GM10266 (cell line): Measurements from ENCODE around the gene NR5A2.

Experiments used
- DNase-seq: peaks from one replicate; pipeline ENCODE4 v3.0.0; 2012; ENCODE audit errors: extremely low spot score
- TF ChIP-seq, protein P1 (sequence below): IDR thresholded peaks from 2 replicates; pipeline ENCODE4 v1.5.1; 2012; ENCODE audit warnings: mild to moderate bottlenecking, low read depth; ENCODE audit not compliant: control insufficient read depth, insufficient read depth; ENCODE audit errors: missing control alignments

The NR5A2 gene

DNA sequence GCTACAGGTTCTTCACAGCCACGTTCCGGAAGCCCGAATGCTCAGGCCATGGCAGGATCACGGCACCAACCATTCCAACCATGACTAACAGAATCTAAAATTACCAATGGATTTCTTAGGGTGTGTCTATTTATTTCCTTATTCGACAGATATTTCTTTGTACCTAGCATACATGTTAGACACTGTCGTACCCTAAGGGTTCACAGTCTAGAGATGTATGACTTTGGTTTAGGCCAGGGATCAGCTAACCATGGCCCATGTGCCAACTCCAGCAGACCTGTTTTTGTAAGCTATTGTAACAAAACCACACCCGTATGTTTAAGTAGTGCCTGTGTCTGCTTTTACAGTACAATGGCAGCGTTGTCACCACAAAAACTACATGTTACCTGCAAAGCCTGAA is 167.0 kb downstream of the NR5A2 start:
- TF ChIP-seq, protein P1, sequence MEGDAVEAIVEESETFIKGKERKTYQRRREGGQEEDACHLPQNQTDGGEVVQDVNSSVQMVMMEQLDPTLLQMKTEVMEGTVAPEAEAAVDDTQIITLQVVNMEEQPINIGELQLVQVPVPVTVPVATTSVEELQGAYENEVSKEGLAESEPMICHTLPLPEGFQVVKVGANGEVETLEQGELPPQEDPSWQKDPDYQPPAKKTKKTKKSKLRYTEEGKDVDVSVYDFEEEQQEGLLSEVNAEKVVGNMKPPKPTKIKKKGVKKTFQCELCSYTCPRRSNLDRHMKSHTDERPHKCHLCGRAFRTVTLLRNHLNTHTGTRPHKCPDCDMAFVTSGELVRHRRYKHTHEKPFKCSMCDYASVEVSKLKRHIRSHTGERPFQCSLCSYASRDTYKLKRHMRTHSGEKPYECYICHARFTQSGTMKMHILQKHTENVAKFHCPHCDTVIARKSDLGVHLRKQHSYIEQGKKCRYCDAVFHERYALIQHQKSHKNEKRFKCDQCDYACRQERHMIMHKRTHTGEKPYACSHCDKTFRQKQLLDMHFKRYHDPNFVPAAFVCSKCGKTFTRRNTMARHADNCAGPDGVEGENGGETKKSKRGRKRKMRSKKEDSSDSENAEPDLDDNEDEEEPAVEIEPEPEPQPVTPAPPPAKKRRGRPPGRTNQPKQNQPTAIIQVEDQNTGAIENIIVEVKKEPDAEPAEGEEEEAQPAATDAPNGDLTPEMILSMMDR = no peak
- no peak for DNase-seq

- TF ChIP-seq, protein P1 = no peak
- DNase-seq = no peak
Measured at GRCh38 chr1:200198236-200198635, 170.7 kb downstream of the NR5A2 start.

- no peak for DNase-seq
- TF ChIP-seq, protein P1 = no peak
Measured at GRCh38 chr1:200205216-200205995, 177.9 kb downstream of the NR5A2 start.

DNA sequence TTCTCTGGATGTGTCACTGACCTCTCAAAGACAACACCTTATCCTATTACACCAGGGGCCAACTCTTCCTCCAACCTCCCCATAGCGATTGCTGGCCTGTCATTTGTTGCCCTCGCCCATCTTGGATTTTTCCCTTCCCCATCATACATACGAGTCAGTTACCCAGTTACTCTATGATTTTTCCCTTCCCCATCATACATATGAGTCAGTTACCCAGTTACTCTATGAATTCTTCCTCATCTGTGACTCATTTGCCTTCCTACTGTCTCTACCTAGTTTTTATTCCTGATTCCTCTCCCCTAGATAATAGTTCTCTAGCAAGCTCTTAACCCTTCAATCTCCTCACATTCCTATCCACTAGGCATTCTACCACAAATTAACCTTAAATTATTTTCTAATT is 178.8 kb downstream of the NR5A2 start:
- TF ChIP-seq, protein P1 = no peak
- no peak for DNase-seq

GRCh38 chr1:200206761-200207160 is 179.3 kb downstream of the NR5A2 start:
- TF ChIP-seq, protein P1 = no peak
- DNase-seq = no peak

- peak; percentile 24 for DNase-seq
- TF ChIP-seq, protein P1 = no peak
Measured at GRCh38 chr1:200207711-200208126, 180.2 kb downstream of the NR5A2 start.

DNA sequence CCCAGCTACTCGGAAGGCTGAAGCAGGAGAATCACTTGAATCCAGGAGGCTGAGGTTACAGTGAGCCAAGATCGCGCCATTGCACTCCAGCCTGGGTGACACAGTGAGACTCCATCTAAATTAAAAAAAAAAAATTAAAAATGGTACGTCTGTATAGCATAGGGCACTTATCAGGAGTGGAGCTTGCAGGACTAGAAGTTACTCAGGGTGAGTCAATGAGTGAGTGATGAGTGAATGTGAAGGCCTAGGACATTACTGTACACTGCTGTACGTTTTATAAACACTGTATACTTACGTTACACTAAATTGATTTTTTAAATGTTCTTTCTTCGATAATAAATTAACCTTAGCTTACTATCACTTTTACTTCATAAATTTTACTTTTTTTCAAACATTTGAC is 183.6 kb downstream of the NR5A2 start:
- TF ChIP-seq, protein P1 = no peak
- no peak for DNase-seq
